GM19455 (cell line): ENCODE measurements around the gene TNS1.

Experiments
- ATAC-seq: cut with Tn5 transposase; IDR thresholded peaks from one replicate; pipeline ENCODE4 v1.9.1; 2021; ENCODE audit not compliant: unreplicated experiment

Gene TNS1

DNA sequence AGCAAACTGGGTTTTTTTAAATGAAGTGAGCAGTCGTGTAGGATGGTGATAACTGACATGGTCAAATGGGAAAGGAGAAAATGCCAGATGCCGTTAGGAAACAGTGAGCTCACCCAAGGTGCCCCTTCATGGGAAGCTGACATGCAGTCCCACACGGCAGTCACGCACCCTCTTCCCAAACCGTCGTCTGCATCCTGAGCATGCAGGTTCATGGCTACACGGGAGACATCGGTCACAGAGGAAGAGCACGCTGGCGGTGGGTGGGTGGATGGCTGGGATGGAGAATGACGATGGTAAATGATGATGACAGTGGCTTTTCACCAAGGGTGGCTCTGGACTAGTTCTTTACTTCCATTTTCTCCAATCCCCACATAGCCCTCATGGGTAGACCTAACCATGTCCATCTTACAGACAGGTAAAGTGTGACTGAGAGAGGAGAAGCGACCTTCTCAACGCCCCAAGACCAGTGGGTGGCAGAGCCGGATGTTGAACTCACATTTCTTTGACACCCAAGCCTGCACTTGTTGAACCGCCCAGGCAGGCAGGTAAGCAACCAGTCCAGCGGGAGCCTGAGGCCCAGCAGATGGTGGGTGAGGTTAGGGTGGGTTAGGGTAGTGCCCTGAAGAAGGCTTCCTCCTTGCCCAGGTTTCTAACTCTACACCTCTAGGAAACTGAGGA lies 44.5 kb downstream of the TNS1 start:
- no peak for ATAC-seq

- no peak for ATAC-seq
Observed at GRCh38 chr2:217956586-217957457, 46.0 kb downstream of the TNS1 start.

GRCh38 chr2:217955881-217956493 lies 46.8 kb downstream of the TNS1 start:
- ATAC-seq: no peak

GRCh38 chr2:217954971-217955740 lies 47.6 kb downstream of the TNS1 start:
- no peak for ATAC-seq

DNA sequence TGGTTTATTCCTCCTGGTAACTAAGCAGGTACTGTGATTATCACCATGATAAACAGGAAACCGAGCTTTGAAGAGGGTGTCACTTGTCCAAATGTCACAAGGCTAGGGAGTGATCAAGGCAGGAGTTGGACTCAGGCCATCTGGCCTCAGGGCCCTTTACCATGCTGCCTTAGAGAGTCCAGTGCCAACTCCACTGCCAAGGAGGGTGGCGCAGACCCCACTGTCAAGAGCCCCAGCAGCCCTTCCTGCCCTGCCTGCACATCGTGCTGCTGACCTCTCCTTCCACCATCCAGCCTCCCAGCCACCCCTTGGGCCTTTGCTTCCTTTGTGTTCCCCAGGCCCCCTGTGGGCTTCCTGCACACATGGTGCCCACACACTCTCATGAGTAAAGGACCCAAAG lies 48.3 kb downstream of the TNS1 start:
- ATAC-seq: no peak

GRCh38 chr2:217954051-217954450 lies 48.7 kb downstream of the TNS1 start:
- ATAC-seq: no peak

GRCh38 chr2:217953531-217953932 lies 49.3 kb downstream of the TNS1 start:
- ATAC-seq: no peak

DNA sequence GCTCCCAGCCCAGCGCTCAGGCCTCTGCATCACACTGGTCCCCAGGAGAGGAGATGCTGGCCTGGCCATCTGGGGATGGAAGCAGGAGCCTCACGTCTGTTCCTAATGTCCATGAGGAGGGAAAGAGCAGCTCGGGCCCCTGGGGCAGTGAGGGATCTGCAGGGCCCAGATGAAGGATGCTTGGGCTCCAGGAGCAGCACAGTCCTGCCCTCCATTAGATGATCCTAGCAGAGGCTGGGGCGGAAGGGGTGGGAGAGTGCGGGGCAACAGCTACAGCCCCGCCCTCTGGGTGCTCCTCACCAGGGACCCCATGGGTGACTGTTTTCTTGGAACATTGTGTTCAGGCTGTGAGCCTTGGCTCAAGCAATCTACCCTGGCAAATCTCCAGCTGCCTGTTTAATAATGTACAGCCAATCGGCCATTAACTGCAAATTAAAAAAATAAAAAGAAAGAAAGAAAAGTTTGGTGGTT lies 49.7 kb downstream of the TNS1 start:
- ATAC-seq: no peak

DNA sequence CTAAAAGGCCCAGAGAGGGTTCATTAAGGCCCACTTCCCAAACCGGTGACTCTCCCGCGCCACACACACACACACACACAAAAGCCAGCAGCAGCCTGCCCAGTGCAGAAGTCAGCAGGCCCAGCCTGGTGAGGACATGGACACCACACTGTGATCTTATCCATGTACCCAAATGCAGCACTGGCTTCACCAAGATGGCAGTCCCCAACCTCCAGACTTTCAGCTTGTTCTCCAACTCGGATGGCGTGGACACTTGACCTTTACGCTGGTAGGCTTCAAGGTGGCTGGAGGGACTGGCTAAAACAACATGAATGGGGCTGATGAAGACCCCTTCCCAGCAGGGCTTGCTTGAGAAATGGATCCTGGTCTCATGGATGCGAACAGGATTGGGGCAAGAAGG lies 50.4 kb downstream of the TNS1 start:
- no peak for ATAC-seq

DNA sequence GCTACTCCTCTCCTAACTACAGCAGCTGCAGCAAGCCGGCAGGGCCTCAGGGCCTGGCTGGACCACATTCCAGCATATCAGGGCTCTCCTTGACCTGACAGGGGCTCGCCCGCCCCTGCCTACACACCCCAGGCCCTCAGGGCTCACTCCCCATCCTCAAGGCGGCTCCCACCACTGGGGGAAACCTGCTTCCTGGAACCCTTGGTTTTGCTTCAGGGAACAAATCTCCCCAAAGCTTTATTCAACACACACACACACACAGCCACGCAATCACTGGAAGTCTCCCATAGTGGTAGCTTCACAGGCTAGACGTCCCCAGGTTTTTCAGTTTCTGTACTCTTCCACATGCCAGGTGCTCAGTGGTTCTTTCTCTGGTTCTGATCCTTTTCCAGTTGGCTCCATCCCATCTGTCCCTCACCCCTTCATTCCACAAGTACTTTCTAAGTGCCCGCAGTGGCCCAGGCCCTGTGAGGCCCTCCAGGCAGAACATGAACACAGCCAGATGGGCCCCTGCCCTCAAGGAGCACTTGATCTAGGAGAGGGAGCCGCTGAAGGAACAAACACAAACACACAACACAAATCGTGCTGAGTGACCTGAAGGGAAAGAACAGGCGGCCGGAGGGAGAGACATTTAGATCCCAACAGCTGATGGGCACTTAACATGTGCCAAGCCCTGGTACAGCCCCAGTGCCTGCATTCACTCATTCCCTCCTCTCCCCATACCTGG lies 51.1 kb downstream of the TNS1 start:
- ATAC-seq: no peak

- ATAC-seq: no peak
Observed at GRCh38 chr2:217951091-217951490, 51.7 kb downstream of the TNS1 start.

DNA sequence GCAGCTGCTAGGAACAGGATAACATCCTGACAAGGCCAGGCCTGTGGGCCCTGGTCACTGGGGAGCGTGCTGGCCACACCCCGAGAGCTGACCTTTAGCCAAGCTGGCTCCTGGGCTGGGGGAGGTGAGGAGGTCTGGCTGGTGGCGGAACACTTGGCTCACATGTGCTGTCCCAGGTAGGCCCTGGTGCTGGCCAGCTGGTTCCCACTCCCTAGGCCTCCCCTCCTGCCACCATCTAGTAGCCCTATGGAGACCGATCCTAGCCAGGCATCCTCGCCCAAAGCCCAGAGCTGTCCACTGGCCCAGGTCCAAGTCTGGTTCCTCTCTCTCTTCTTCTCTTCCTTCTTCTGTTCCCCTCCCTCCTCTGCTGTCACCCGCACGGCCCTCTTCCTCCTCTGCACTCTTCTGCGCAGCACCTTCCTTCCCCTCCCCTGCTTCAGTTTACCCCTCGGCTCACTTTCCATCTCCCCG lies 52.4 kb downstream of the TNS1 start:
- ATAC-seq: no peak

- ATAC-seq: no peak
Observed at GRCh38 chr2:217949447-217949846, 53.3 kb downstream of the TNS1 start.

GRCh38 chr2:217948897-217949296 lies 53.9 kb downstream of the TNS1 start:
- no peak for ATAC-seq

DNA sequence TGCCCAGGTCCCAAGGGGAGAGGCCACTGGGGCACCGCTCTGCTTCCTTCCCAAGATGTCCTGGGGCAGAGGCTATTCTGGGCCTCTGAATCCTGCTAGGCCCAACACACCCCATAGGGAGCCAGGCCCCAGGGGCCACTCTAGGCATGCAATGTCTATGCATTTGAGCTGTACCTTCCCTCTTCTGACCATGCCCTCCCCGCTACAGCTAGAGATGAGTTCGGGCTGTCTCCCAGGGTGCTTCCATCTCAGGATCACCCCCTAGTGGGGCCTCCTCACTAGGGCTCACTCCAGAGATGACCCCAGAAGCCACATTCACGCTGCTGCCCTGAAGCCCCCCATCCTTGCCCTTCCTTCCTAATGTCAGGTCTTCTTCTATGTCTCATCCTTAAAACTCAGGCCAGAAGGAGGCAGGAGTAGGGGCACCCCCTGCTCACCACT lies 54.4 kb downstream of the TNS1 start:
- no peak for ATAC-seq

DNA sequence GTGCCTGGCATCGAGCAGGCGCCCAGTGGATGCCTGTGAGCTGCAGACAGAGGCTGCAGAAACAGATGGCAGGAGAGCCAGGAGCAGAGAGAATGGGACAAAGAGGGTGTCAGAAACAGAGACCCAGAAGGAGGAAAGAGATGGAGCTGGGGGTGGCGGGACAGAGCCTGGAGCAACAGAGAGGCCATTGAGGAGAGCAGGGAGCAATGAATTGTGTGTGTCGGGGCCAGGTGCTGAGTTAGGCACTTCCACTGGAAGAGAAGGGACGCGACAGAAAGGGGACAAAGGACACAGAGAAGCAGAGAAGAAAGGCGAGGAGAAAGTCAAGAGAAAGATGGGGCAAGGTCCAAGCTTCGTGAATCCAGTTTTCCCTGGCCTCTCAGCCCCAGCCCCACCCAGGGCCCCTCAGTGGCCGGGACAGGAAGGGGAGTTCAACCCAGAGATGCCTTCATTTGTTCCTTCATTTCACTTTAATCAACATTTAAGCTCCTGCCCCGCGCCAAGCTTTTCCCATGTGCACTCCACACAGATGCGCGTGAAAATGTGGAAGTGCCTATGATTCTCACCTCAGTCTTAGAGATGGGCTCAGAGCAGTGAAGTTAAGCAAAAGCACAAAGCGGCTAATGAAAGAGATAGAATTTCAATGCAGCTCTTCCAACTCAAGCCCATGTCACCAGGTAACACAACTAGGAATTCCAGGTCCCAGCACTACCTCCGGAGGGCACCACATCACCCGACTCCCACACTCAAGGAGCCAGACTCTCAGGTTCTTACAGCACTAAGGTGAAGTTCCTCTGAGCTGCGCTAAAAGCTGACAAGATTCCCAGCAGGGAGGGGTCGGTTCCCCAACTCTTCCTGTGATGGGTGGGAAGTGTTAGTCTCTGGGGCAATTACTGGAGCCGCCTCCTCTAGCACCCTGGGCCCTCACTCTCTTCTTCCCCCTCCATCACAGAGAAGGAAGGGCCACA lies 55.1 kb downstream of the TNS1 start:
- no peak for ATAC-seq

GRCh38 chr2:217946051-217946450 lies 56.7 kb downstream of the TNS1 start:
- ATAC-seq: no peak

DNA sequence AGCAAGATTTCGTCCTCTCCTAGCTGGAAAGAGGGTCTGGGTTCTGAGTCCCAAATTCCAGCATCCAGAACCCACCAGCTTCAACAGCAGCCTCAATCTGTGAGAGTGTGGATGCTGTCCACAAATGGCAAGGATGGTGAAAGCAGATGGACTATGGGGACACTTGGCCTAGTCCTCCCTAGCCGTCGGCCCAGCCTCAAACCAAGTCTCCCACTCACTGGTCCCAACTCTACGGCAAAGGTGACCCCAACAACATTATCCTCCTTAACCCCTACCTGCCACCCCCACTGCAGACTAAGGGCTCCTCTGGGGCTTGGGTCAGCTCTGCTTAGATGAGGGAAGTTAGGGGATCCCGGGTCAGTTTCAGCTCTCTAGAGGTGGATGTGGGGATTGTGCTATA lies 57.3 kb downstream of the TNS1 start:
- no peak for ATAC-seq

- no peak for ATAC-seq
Observed at GRCh38 chr2:217944923-217945322, 57.9 kb downstream of the TNS1 start.
